ENCODE measurements around the gene APP. TPM values are rescaled to one million over a fixed set of nuclear protein-coding genes. Genes with fewer than 3 reads are reported as not detected.

The APP gene
- total RNA-seq, 5 donors from 2014 or later (not counting 1 experiment from before 2014, with no cell fraction given): 33.7 to 44.7 (median 37.5) TPM

- Mint-ChIP-seq H3K36me3 (peaks cover 3% of the 10 kb centered on the region), H3K4me3 (peak overlapping the region; percentile 32 to 60 (median 39)), H3K27me3 (no peaks in the 10 kb centered on the region), H3K4me1 (peaks cover 43 to 48% (median 47%) of the 10 kb centered on the region in 3 donors), H3K27ac (peak overlapping the region; percentile 41 to 98), H3K9me3 (no peaks in the 10 kb centered on the region)
- Histone ChIP-seq H3K36me3 (ENCODE audit: control insufficient read depth in 2 of 2, extremely low read depth in 1 of 2, insufficient read depth in 1 of 2, low read length in 1 of 2) (no peaks in the 10 kb centered on the region), H3K4me1 (ENCODE audit: control insufficient read depth in 1 of 2, extremely low read depth in 1 of 2, insufficient read depth in 2 of 2, low read length in 2 of 2) (peaks cover 13 to 26% of the 10 kb centered on the region in 2 experiments), H3K27ac (ENCODE audit: low read length) (no peak overlapping the region), H3K4me3 (ENCODE audit: control insufficient read depth in 1 of 2, extremely low read depth in 1 of 2, low read length in 1 of 2) (no peak overlapping the region), H3K9me3 (no peaks in the 10 kb centered on the region), H3K27me3 (replicated peaks in 1 of 2; ENCODE audit: control insufficient read depth in 2 of 2, extremely low read depth in 1 of 2, insufficient read depth in 2 of 2, low read length in 1 of 2) (no peaks in the 10 kb centered on the region)
- POLR2A ChIA-PET: no interaction called here
- WGBS (ENCODE audit: insufficient coverage): 58% methylated on average over 6 of the region's 12 CpGs
- CTCF ChIA-PET: interaction anchor here in 1 of 2 donors (0.7 kb wide), 1 partner anchor 186 kb away, joined by 3 read pairs; no protein-coding TSS in a partner anchor
- peak in 1 of 35 experiments; percentile 21 for DNase-seq
- peak in 2 of 4 experiments; percentile 42 to 48 for ATAC-seq (replicated peaks in 1 of 4)
Measured at GRCh38 chr21:26067836-26068594, 102.6 kb downstream of the APP start.

GRCh38 chr21:26064506-26064905 lies 106.1 kb downstream of the APP start:
- no peak overlapping the region for H3K27ac ChIP-seq (ENCODE audit: low read length)
- peaks cover 24 to 37% (median 27%) of the 10 kb centered on the region in 3 donors for H3K4me1 Mint-ChIP-seq
- no peak overlapping the region for H3K27ac Mint-ChIP-seq
- no peak overlapping the region for H3K4me3 ChIP-seq (ENCODE audit: control insufficient read depth in 1 of 2, extremely low read depth in 1 of 2, low read length in 1 of 2)
- H3K27me3 Mint-ChIP-seq: no peaks in the 10 kb centered on the region
- WGBS (ENCODE audit: insufficient coverage): no CpG with 5 or more reads among the region's 6 CpGs
- no peaks in the 10 kb centered on the region for H3K9me3 ChIP-seq
- ChIA-PET POLR2A (no interaction called here), CTCF (no interaction called here)
- ATAC-seq (replicated peaks in 1 of 4): no peak
- peaks cover 8 to 15% of the 10 kb centered on the region in 2 experiments for H3K4me1 ChIP-seq (ENCODE audit: control insufficient read depth in 1 of 2, extremely low read depth in 1 of 2, insufficient read depth in 2 of 2, low read length in 2 of 2)
- H3K27me3 ChIP-seq (replicated peaks in 1 of 2; ENCODE audit: control insufficient read depth in 2 of 2, extremely low read depth in 1 of 2, insufficient read depth in 2 of 2, low read length in 1 of 2): no peaks in the 10 kb centered on the region
- peaks cover 3% of the 10 kb centered on the region for H3K36me3 Mint-ChIP-seq
- no peak for DNase-seq
- H3K4me3 Mint-ChIP-seq: no peak overlapping the region
- no peaks in the 10 kb centered on the region for H3K36me3 ChIP-seq (ENCODE audit: control insufficient read depth in 2 of 2, extremely low read depth in 1 of 2, insufficient read depth in 1 of 2, low read length in 1 of 2)
- H3K9me3 Mint-ChIP-seq: no peaks in the 10 kb centered on the region

DNA sequence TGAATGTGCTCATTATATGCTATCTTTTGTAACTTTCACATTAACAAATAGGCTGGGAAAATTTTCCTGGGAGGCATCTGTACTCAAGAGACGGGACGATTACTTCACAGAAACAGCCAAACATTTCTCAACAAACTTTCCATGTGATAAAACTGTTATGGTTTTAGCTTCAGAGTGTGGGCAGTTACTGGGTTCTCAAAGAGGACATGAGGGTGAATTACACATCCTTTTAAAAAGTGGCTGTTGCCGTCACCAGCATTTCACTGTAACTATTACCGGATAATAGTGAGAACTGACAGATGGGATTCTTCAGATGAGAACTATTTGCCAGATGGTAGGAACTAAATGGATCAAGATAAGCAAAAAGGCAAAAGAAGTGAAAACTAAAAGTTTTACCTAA lies 109.1 kb downstream of the APP start:
- POLR2A ChIA-PET: no interaction called here
- no peak overlapping the region for H3K27ac Mint-ChIP-seq

GRCh38 chr21:26060335-26061115 lies 110.0 kb downstream of the APP start:
- H3K9me3 Mint-ChIP-seq: no peaks in the 10 kb centered on the region
- DNase-seq: no peak
- no peaks in the 10 kb centered on the region for H3K27me3 ChIP-seq (replicated peaks in 1 of 2; ENCODE audit: control insufficient read depth in 2 of 2, extremely low read depth in 1 of 2, insufficient read depth in 2 of 2, low read length in 1 of 2)
- H3K27ac Mint-ChIP-seq: no peak overlapping the region
- CTCF ChIA-PET: no interaction called here
- peaks cover 3% of the 10 kb centered on the region for H3K36me3 Mint-ChIP-seq
- H3K9me3 ChIP-seq: no peaks in the 10 kb centered on the region
- no peak for ATAC-seq (replicated peaks in 1 of 4)
- POLR2A ChIA-PET: no interaction called here
- no peak overlapping the region for H3K27ac ChIP-seq (ENCODE audit: low read length)
- no peak overlapping the region for H3K4me3 Mint-ChIP-seq
- H3K4me1 Mint-ChIP-seq: peaks cover 8 to 20% (median 13%) of the 10 kb centered on the region in 3 donors
- no peaks in the 10 kb centered on the region for H3K36me3 ChIP-seq (ENCODE audit: control insufficient read depth in 2 of 2, extremely low read depth in 1 of 2, insufficient read depth in 1 of 2, low read length in 1 of 2)
- peaks cover 0 to 2% of the 10 kb centered on the region in 2 experiments for H3K4me1 ChIP-seq (ENCODE audit: control insufficient read depth in 1 of 2, extremely low read depth in 1 of 2, insufficient read depth in 2 of 2, low read length in 2 of 2)
- WGBS (ENCODE audit: insufficient coverage): 63% methylated on average over 3 of the region's 7 CpGs
- H3K27me3 Mint-ChIP-seq: no peaks in the 10 kb centered on the region
- no peak overlapping the region for H3K4me3 ChIP-seq (ENCODE audit: control insufficient read depth in 1 of 2, extremely low read depth in 1 of 2, low read length in 1 of 2)

More for the DNA sequence above, 109.1 kb downstream of the APP start:
- peaks cover 3% of the 10 kb centered on the region for H3K36me3 Mint-ChIP-seq
- peaks cover 8 to 20% (median 10%) of the 10 kb centered on the region in 3 donors for H3K4me1 Mint-ChIP-seq
- CTCF ChIA-PET: no interaction called here
- H3K27ac ChIP-seq (ENCODE audit: low read length): no peak overlapping the region
- H3K9me3 ChIP-seq: no peaks in the 10 kb centered on the region
- H3K4me3 ChIP-seq (ENCODE audit: control insufficient read depth in 1 of 2, extremely low read depth in 1 of 2, low read length in 1 of 2): no peak overlapping the region
- no peaks in the 10 kb centered on the region for H3K36me3 ChIP-seq (ENCODE audit: control insufficient read depth in 2 of 2, extremely low read depth in 1 of 2, insufficient read depth in 1 of 2, low read length in 1 of 2)
- no peak overlapping the region for H3K4me3 Mint-ChIP-seq
- ATAC-seq (replicated peaks in 1 of 4) (no peak), DNase-seq (no peak)
- H3K27me3 ChIP-seq (replicated peaks in 1 of 2; ENCODE audit: control insufficient read depth in 2 of 2, extremely low read depth in 1 of 2, insufficient read depth in 2 of 2, low read length in 1 of 2): no peaks in the 10 kb centered on the region
- WGBS (ENCODE audit: insufficient coverage): no CpG with 5 or more reads among the region's 4 CpGs
- no peaks in the 10 kb centered on the region for H3K9me3 Mint-ChIP-seq
- H3K27me3 Mint-ChIP-seq: no peaks in the 10 kb centered on the region
- H3K4me1 ChIP-seq (ENCODE audit: control insufficient read depth in 1 of 2, extremely low read depth in 1 of 2, insufficient read depth in 2 of 2, low read length in 2 of 2): peaks cover 0 to 2% of the 10 kb centered on the region in 2 experiments

- 87% methylated on average over 6 of the region's 6 CpGs for WGBS (ENCODE audit: insufficient coverage)
- Histone ChIP-seq H3K4me1 (ENCODE audit: control insufficient read depth in 1 of 2, extremely low read depth in 1 of 2, insufficient read depth in 2 of 2, low read length in 2 of 2) (peaks cover 0 to 2% of the 10 kb centered on the region in 2 experiments), H3K27ac (ENCODE audit: low read length) (no peak overlapping the region), H3K36me3 (ENCODE audit: control insufficient read depth in 2 of 2, extremely low read depth in 1 of 2, insufficient read depth in 1 of 2, low read length in 1 of 2) (peaks cover 0 to 2% of the 10 kb centered on the region in 2 donors), H3K4me3 (ENCODE audit: control insufficient read depth in 1 of 2, extremely low read depth in 1 of 2, low read length in 1 of 2) (no peak overlapping the region), H3K9me3 (no peaks in the 10 kb centered on the region), H3K27me3 (replicated peaks in 1 of 2; ENCODE audit: control insufficient read depth in 2 of 2, extremely low read depth in 1 of 2, insufficient read depth in 2 of 2, low read length in 1 of 2) (no peaks in the 10 kb centered on the region)
- ChIA-PET POLR2A (no interaction called here), CTCF (no interaction called here)
- H3K36me3 Mint-ChIP-seq: no peaks in the 10 kb centered on the region
- peaks cover 8 to 20% (median 14%) of the 10 kb centered on the region in 3 donors for H3K4me1 Mint-ChIP-seq
- no peaks in the 10 kb centered on the region for H3K9me3 Mint-ChIP-seq
- H3K27me3 Mint-ChIP-seq: no peaks in the 10 kb centered on the region
- no peak overlapping the region for H3K27ac Mint-ChIP-seq
- DNase-seq: no peak
- ATAC-seq (replicated peaks in 1 of 4): no peak
- no peak overlapping the region for H3K4me3 Mint-ChIP-seq
Measured at GRCh38 chr21:26057477-26058170, 112.9 kb downstream of the APP start.

GRCh38 chr21:26055841-26056264 lies 114.7 kb downstream of the APP start:
- ChIA-PET CTCF (interaction anchor here in 1 of 2 donors (1.0 kb wide), 1 partner anchor 20 kb away, joined by 3 read pairs; no protein-coding TSS in a partner anchor), POLR2A (no interaction called here)

More at GRCh38 chr21:26055841-26056264, 114.7 kb downstream of the APP start:
- no peak for ATAC-seq (replicated peaks in 1 of 4)
- Mint-ChIP-seq H3K9me3 (no peaks in the 10 kb centered on the region), H3K27me3 (no peaks in the 10 kb centered on the region), H3K4me3 (no peak overlapping the region), H3K27ac (no peak overlapping the region), H3K36me3 (peaks cover 6% of the 10 kb centered on the region), H3K4me1 (peaks cover 8 to 18% (median 13%) of the 10 kb centered on the region in 3 donors)
- H3K27ac ChIP-seq (ENCODE audit: low read length): no peak overlapping the region
- no peaks in the 10 kb centered on the region for H3K9me3 ChIP-seq
- H3K36me3 ChIP-seq (ENCODE audit: control insufficient read depth in 2 of 2, extremely low read depth in 1 of 2, insufficient read depth in 1 of 2, low read length in 1 of 2): peaks cover 0 to 2% of the 10 kb centered on the region in 2 donors
- no peak for DNase-seq
- no peaks in the 10 kb centered on the region for H3K27me3 ChIP-seq (replicated peaks in 1 of 2; ENCODE audit: control insufficient read depth in 2 of 2, extremely low read depth in 1 of 2, insufficient read depth in 2 of 2, low read length in 1 of 2)
- H3K4me1 ChIP-seq (ENCODE audit: control insufficient read depth in 1 of 2, extremely low read depth in 1 of 2, insufficient read depth in 2 of 2, low read length in 2 of 2): peaks cover 0 to 2% of the 10 kb centered on the region in 2 experiments
- WGBS (ENCODE audit: insufficient coverage): 50% methylated on average over 2 of the region's 5 CpGs
- H3K4me3 ChIP-seq (ENCODE audit: control insufficient read depth in 1 of 2, extremely low read depth in 1 of 2, low read length in 1 of 2): no peak overlapping the region

Measured in T-cell (primary cell).